ENCODE data around the gene NKX1-2.

NKX1-2 gene

GRCh38 chr10:124414076-124414475 is 35.8 kb downstream of the NKX1-2 start:
- DNase-seq = no peak

- no peak for DNase-seq
Measured at GRCh38 chr10:124409696-124410095, 40.1 kb downstream of the NKX1-2 start.

- no peak for DNase-seq
Measured at GRCh38 chr10:124408357-124408756, 41.5 kb downstream of the NKX1-2 start.

GRCh38 chr10:124407456-124407855 is 42.4 kb downstream of the NKX1-2 start:
- DNase-seq = no peak

GRCh38 chr10:124403548-124403947 is 46.3 kb downstream of the NKX1-2 start:
- peak; percentile 89 for DNase-seq

- DNase-seq = no peak
Measured at GRCh38 chr10:124402273-124402672, 47.6 kb downstream of the NKX1-2 start.

- DNase-seq = no peak
Measured at GRCh38 chr10:124401633-124402032, 48.2 kb downstream of the NKX1-2 start.
